Right ventricle myocardium superior (tissue), 1 donor: ENCODE data around the gene KDM5A. TPM values are rescaled to one million over a fixed set of nuclear protein-coding genes. Genes with fewer than 3 reads are reported as not detected.
A peak's percentile ranks its signal among the peaks of the same experiment; 100 is the strongest.
"Not testable (repeated sequence)": the region's sequence is repeated elsewhere in the genome, so short reads cannot be mapped to it uniquely, and the experiment has no call there.

ENCODE experiments used
- ATAC-seq: fragments of 200-7000 bp; cut with Tn5 transposase; one replicate; pipeline ENCODE4 v1.9.1; 2020; ENCODE audit warnings: mild to moderate bottlenecking; ENCODE audit not compliant: poor library complexity
- DNase-seq: peaks from one replicate; pipeline ENCODE4 v3.0.0-alpha.2; 2020
- intact Hi-C: fragments of 100-400 bp; cut with DNase I; formaldehyde crosslinking; loops from one replicate; pipeline ENCODE4 v1.11.2; 2022
- long read RNA-seq: library from polyadenylated mRNA; unstranded; transcript quantifications from one replicate; pipeline ENCODE4 v2.0.0, GENCODE V29; 2021
- total RNA-seq: library from RNA; stranded (reverse); fragmentation: NEBNext Ultra II Directional; extraction: Animal tissue kit (Norgen Biotek cat#: 25700); gene quantifications from one replicate; pipeline ENCODE4 v1.2.1, GENCODE V29; 2021
- donor health status: DM: no; HTN: yes; CAD: no; lungs with severe emphysema.

The KDM5A gene
- total RNA-seq: 28.2 TPM
- long read RNA-seq, partial matches to known transcripts: 8 of 11 reads
- long read RNA-seq, other reads (novel, unspliced or antisense): 3 of 11 reads

DNA sequence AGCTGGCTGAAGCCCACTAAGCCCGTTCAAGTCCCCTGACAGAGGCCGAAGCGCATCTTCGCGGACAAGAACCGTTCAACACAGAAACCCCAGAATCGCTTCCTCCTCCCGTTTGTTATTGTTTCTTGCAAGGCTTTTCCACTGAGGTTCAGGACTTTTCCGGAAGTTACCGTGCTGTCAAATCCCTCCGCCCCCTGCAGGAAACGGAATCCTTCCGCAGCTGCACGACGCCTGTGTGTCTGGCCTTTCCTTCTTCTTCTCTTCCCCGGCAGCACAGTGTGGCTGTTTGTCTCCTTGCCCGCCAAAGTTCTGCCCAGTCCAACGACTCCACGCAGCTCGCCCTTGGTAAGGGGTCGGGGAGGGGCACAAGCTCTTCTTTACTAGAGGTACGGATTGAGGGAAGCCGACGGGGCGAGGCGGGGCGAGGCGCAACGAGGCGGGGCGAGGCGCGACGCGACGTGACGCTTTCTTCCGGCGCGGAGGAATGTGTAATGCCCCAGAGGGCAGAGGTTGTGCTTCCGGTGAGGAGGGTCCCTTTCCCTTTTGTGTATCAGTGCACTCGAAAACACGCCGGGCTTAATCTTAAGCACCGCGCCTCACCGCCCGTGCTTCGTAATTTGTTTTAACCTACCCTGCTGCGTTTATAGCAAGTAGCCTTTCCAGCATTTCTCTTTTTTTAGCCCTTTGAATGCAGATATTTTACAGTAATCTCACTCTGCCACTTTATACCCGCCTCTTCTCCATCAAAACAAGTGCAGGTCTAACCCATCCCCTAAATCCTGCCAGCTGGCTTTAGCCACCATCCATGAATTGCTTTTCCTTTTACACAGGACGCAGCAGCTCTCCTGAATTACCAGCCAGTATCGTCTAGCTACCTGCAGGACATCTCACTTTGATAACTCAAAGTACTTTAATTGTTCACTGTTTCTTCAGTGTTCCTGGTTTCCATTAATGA, at the start of gene KDM5A:
Gene KDM5A (minus strand): TSS at position 179 of the 955 bp plus-strand sequence. CDS start 229 bp downstream, outside the sequence.
- DNase-seq (peak; percentile 92), ATAC-seq (peak; percentile 100)
- intact Hi-C loops: no loop called here

DNA sequence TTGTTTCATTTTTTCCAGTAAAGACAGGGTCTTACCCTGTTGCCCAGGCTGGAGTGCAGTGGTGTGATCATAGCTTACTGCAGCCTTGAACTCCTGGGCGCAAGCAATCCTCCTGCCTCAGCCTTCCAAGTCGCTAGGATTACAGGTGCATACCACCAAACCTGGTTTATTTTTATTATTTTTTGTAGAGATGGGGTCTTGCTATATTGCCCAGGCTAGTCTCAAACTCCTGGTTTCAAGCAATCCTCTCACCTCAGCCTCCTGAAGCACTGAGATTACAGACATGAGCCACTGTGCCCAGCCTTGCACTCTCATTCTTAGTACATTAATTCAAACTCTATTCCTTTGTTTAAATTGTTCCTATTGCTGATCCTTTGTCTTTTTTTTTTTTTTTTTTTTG, 46.6 kb upstream of the KDM5A start:
- ATAC-seq, intact Hi-C loops: not testable (repeated sequence)

DNA sequence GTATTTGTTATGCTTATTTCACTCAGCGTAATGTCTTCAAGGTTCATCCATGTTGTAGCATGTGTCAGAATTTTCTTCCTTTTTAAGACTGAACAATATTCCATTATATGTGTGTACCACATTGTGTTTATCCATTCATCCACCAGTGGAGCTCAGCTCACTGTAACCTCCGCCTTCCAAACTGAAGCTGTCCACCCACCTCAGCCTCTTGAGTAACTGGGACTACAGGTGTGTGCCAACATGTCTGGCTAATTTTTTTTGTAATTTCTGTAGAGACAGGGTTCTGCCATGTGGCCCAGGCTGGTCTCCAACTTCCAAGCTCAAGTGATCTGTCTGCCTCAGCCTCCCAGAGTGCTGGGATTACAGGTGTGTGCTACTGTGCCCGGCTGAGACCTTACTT, 33.4 kb upstream of the KDM5A start:
- intact Hi-C loops: no loop called here
- ATAC-seq: no peak
- DNase-seq: no peak

More for the DNA sequence above, 46.6 kb upstream of the KDM5A start:
- DNase-seq: not testable (repeated sequence)

DNA sequence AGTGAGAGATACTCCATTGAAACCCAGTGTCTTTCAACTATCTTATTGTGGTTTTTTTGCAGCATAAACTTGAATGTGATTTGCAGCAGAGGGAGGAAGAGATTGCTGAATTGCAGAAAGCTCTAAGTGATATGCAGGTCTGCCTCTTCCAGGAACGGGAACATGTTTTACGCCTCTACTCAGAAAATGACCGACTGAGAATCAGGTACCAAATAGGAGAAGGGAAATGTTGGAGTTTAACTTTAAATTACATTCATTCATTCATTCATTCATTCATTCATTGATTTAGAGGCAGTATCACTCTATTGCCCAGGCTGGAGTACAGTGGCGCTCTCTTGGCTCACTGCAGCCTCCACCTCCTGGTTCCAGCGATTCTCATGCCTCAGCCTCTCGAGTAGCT, 29.3 kb upstream of the KDM5A start:
- ATAC-seq (no peak), DNase-seq (no peak)
- intact Hi-C loops: no loop called here

DNA sequence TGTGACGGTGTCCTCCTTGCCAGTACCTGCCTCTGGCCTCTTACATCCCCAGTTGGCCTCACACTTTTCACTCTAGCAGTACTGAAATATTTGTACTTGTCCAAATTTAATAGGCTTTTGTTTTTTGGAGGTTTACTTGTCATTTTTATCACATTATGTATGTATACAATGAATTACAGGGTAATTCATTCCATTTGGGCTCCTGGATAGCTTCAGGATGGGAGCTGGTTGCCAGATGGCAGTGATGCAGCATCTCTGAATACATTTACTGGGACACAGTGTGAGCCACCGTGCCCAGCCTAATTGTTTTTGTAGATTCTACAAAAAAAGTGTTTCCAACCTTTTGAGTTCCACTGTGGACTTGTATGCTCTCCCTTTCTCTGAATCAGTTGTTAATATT, 25.7 kb upstream of the KDM5A start:
- intact Hi-C loops: no loop called here
- no peak for DNase-seq
- no peak for ATAC-seq

DNA sequence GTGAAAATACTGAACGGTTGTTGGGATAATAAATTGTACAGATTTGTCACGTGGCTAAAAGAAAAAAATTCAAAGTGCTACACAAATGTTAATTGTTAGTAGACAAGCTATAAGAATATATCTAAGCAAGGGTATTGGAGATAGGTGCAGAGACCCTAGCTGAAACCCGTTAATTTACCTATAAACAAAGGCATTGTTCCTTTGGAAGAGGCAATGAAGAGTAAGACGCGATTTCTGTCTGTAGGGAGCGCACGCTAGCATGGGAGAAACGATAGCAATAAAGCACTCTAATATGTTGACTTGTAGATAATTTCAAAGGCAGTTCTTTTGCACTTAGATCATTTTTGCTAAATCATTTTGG, 12.9 kb upstream of the KDM5A start:
- DNase-seq (no peak), ATAC-seq (no peak)
- intact Hi-C loops: no loop called here

DNA sequence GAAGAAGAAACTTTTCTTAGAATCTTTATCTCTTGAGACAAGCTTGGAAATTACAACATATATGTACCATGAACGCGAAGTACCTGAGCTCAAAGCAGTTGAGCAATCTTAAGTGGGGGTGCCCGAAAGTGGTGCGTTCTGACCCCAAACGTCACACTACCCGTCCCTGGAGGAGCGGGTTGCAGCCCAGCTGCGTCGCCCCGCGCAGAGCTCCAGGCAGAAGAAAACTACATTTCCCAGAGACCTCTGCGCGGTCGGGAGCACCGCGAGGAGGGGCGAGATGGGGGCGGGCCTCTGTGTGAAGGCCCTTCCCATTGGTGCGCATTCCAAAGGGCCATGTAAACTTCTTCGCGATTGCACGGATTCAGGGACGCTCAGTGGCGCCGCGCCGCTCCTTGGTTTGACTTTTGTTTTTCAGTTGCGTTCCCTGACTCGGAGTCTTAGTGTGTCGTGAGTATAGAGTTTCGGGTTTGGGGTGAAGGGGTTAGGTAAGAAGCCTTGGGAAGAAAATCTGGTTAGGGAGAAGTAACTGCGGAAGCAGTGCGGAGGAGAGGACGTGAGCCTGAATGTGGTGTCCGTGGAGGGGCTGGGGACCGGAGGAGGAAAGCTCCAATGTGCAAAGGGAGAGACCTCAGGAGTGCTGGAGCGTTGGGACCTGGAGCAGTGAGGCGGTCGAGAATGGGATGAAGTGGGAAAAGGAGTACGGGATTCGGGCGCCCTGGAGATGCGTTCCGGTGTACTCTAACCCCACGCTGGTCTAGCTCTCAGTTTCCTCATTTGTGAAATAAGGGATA, 12.3 kb upstream of the KDM5A start, which contains the start of gene CCDC77:
Gene CCDC77 (plus strand): TSS at position 410 of the 794 bp plus-strand sequence. CDS start 7,740 bp downstream, outside the sequence.
- ATAC-seq (peak; percentile 100), DNase-seq (peak; percentile 93)
- intact Hi-C loops: no loop called here

DNA sequence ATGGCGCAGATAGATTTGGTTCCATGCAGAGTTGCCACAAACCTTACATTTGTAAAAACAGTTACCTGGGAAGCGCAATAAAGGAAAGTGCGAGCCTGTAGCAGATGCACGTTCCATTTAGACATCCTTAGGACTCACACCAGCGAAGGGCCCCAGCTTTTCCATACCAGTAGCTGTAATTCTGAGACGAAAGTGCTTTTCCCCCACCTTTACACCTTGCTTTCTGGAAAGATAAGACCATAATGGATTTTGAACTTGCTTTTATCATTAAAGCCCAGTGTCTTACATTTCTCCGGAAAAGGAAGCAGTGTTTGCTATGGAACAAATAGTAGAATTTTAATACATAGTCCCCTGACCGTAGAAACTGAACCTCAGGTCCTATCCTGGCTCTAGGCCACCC, 11.7 kb upstream of the KDM5A start:
- intact Hi-C loops: no loop called here
- no peak for ATAC-seq
- DNase-seq: no peak

DNA sequence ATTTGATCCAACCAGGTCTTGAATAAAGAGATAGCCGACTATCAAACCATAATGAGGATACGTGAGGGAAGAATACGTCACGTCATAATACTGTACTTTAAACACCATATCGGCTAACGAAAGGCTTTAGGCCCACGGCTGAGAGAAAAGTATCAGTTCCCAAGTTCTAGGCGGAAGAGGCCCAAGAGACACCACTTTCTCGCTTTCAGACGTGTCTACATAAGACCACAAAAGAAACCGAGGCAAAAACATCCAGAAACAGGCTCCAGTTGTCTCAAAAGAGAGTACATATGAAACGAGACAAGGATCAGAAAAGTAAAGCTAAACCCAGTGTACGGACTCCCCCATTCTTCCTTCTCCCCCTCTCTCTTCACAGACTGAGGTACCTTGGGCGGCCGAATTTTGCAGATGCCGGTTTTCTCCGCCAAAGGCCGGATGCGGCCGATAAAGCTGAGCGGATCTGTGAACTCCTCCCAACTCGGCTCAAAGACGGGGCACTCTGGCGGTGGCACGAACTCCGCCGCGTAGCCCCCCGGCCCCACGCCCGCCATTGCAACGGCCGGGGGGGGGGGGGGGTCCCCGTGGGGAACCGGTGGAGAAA, 479 bp downstream of the KDM5A start:
- DNase-seq: peak; percentile 51
- ATAC-seq: peak; percentile 42
- intact Hi-C loops: no loop called here

DNA sequence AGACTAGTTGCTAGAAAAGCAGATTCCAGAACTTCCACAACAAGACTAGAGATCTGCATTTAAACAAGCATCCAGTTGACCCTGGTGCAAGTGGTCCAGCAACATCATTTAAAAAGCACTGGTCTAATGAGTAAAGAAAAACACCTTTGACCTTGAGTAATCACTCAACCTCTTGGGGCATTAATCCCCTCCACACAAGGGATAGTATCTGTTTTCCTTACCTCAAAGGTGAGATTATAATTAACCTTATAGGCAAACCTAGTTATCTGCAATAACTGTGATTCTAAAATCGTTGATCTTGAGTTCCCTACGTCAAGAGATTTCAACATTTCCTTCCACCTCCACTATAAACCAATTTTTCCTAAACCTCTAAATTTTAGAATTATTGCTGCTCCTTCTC, 1.1 kb downstream of the KDM5A start:
- DNase-seq: no peak
- intact Hi-C loops: no loop called here

DNA sequence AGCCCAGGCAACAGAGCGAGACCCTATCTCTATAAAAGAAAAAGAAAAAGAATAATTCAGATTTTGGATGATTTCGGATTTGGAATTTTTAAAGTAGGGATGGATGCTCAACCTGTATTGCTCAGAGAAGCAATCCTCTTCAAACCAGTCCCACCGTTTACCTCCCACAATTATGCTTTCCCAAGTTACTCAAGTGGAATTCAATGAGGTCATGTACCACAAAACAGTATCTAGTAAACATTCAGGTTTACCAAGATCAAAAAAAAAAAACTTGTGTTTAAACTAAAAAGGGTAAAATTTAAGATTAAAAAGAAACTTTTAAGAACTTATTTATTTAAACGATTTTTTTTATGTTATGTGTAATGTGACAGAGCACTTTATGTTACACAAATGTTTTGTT, 2.5 kb downstream of the KDM5A start:
- intact Hi-C loops: no loop called here
- DNase-seq: no peak
- no peak for ATAC-seq

More for the DNA sequence above, 1.1 kb downstream of the KDM5A start:
- no peak for ATAC-seq

DNA sequence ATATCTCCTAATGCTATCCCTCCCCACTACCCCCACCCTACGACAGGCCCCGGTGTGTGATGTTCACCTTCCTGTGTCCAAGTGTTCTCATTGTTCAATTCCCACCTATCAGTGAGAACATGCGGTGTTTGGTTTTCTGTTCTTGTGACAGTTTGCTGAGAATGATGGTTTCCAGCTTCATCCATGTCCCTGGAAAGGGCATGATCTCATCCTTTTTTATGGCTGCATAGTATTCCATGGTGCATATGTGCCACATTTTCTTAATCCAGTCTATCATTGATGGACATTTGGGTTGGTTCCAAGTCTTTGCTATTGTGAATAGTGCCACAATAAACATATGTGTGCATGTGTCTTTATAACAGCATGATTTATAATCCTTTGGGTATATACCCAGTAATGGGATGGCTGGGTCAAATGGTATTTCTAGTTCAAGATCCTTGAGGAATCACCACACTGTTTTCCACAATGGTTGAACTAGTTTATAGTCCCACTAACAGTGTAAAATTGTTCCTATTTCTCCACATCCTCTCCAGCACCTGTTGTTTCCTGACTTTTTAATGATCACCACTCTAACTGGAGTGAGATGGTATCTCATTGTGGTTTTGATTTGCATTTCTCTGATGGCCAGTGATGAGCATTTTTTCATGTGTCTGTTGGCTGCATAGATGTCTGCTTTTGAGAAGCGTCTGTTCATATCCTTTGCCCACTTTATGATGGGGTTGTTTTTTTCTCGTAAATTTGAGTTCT, 18.2 kb downstream of the KDM5A start:
- ATAC-seq, DNase-seq, intact Hi-C loops: not testable (repeated sequence)

DNA sequence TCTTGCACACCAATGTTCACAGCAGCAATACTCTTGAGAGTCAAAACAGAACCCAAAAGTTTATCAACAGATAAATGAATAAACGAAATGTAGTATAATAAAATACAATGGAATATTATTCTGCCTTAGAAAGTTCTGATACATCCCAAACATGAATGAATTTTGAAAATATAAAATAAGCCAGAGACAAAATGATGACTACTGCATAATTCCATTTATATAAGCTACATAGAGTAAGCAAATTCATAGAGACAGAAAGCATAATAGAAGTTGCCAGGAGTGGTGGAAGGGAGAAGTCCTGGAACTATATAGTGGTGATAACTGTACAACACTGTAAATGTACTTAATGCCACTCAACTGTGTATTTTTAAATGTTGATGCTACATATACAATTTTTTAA, 21.1 kb downstream of the KDM5A start:
- intact Hi-C loops: no loop called here
- no peak for DNase-seq
- ATAC-seq: no peak

DNA sequence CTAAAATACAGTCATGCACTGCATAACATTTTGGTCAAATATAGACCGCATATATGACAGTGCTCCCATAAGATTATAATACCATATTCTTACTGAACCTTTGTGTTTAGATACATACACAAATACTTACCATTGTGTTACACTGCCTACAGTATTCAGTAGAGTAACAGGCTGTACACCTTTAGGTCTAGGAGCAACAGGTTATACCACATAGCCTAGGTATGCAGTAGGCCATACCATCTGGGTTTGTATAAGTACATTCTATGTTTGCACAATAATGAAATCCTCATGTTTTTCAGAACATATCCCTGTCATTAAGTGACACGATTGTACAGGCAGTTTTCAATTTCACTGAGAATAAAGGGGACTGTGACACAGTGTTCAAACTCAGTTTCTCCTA, 22.3 kb downstream of the KDM5A start:
- DNase-seq (no peak), ATAC-seq (no peak)
- intact Hi-C loops: no loop called here

DNA sequence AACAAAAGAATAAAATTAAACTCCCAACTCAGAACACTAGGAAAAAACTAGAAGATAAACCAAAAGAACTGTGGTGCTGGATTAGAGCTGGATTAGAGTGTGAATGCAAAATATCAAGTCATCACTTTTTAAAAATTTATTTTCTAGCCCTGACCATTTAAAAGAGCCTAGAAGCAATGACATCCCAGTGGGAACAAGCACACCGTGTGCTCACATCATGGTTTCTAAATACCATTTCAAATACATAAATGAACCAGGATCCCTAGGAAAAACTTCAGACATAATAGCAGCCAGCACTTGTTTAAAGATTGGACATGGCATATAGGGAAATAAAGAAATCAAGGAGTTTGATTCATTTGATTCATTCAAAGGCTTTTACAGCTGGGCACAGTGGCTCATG, 30.0 kb downstream of the KDM5A start:
- DNase-seq (no peak), ATAC-seq (no peak)
- intact Hi-C loops: no loop called here

DNA sequence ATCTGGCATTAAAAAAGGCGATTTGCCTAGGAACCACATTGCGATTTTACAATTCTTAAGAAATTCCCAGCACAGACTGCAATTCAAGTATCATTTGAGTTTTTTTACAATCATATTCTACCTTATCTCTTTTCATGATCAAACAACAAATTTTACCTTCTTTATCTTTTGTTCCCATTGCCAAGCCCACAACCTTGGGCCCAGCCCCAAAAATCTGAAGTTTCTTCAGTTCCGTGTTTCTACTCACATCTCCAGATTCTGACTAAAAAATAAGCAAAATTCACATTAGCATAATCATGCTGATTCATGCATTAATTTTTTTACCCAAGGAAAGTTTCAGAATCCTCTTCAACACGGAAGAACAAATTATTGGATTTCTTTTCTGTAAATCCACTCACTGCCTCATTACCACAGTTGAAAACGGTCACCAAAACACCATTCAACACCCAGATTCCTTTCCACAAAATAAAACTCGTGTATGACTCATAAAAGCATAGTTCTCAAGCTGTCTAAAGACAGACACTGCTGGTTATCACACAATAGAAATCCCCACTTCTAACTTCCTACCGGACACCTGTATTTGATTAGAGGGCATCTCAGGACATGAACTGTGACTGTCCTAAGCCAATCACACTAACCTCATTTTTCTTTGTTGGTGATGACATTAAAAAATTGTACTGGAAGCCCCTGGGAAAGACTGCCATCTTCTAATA, 32.7 kb downstream of the KDM5A start:
- DNase-seq (no peak), ATAC-seq (no peak)
- intact Hi-C loops: no loop called here

DNA sequence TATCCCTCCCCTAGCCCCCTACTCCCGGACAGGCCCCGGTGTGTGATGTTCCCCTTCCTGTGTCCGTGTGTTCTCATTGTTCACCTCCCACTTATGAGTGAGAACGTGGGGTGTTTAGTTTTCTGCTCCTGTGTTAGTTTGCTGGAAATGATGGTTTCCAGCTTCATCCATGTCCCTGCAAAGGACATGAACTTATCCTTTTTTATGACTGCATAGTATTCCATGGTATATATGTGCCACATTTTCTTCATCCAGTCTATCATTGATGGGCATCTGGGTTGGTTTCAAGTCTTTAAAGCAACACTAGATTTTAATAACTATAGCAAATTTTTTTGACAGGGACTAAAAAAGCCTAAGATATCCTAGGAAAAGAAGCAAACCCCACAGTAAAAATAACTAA, 37.9 kb downstream of the KDM5A start:
- intact Hi-C loops: not testable (repeated sequence)

DNA sequence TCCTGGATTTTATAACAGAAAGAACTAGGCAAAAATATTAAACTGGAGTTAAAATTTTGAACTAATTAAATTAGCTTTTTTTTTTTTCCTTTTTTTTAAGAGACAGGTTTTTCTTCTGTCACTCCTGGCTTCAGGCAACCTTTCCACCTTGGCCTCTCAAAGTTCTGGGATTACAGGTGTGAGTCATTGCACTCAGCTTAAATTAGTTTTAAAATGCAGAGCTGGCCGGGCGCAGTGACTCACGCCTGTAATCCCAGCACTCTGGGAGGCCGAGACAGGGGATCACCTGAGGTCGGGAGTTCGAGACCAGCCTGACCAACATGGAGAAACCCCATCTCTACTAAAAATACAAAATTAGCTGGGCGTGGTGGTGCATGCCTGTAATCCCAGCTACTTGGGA, 39.5 kb downstream of the KDM5A start:
- DNase-seq, intact Hi-C loops: not testable (repeated sequence)

More for the DNA sequence above, 37.9 kb downstream of the KDM5A start:
- not testable (repeated sequence) for DNase-seq, ATAC-seq

More for the DNA sequence above, 39.5 kb downstream of the KDM5A start:
- ATAC-seq: not testable (repeated sequence)
